ENCODE measurements around the gene LEAP2.

GRCh38 chr5:132825033-132825833 lies 48.2 kb upstream of the LEAP2 start:
- TF ChIP-seq, protein P1, sequence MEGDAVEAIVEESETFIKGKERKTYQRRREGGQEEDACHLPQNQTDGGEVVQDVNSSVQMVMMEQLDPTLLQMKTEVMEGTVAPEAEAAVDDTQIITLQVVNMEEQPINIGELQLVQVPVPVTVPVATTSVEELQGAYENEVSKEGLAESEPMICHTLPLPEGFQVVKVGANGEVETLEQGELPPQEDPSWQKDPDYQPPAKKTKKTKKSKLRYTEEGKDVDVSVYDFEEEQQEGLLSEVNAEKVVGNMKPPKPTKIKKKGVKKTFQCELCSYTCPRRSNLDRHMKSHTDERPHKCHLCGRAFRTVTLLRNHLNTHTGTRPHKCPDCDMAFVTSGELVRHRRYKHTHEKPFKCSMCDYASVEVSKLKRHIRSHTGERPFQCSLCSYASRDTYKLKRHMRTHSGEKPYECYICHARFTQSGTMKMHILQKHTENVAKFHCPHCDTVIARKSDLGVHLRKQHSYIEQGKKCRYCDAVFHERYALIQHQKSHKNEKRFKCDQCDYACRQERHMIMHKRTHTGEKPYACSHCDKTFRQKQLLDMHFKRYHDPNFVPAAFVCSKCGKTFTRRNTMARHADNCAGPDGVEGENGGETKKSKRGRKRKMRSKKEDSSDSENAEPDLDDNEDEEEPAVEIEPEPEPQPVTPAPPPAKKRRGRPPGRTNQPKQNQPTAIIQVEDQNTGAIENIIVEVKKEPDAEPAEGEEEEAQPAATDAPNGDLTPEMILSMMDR (IDR thresholded peaks at IDR 0.05) = no peak
- TF ChIP-seq POLR2A (IDR thresholded peaks at IDR 0.05) (no peak), EP300 (IDR thresholded peaks at IDR 0.05) (no peak), POLR2AphosphoS5 (IDR thresholded peaks at IDR 0.05) (no peak)
